ENCODE results near the gene UBE2I.

UBE2I gene

GRCh38 chr16:1330931-1331711, 21.7 kb downstream of the UBE2I start:
- DNase-seq (ENCODE audit: low read depth) = no peak

DNA sequence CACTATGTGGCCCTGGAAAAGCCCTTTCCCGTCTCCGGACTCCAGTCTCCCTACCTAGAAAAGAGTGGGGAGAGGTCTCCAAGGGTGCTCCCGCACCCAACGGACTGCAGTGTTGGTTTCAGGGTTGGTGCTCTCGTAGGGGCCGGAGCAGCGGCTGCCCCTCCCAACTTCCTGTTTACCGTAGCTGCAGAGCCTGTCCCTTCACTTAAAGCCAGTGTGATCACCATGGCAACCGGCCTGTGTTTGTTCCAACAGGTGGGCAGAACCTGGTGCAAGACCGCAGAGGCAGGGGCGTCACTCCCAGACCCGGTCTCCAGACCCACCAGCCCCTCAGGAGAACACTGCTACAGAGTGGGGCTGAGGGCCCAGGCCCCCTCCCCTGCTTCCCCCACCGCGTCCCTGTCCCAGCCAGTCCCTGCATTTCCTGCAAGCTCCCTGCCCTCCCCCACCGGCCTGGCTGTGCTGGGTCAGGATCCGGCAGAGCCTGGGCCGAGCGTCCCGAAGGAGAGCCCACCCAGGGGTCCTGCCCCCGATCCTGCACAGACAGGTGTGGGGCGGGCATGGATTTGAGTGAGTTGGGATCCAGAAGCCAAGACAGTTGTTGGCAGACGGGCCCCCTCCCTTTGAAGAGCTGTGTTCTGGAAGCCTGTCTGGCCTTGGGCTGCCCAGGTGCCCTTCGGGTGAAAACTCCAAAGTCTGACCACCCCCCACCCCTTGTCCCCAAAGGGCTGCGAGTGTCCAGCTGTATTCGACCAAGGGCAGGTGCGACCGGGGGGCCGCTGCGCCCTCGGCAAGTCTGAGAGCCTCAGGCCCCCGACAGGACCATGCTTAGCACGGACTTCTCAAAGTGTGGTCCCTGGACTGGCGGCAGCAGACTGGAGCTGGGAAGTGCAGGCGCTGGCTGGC, 22.5 kb downstream of the UBE2I start:
- DNase-seq (ENCODE audit: low read depth) = no peak

- DNase-seq (ENCODE audit: low read depth) = no peak
Measured at GRCh38 chr16:1332618-1333148, 23.2 kb downstream of the UBE2I start.

- no peak for DNase-seq (ENCODE audit: low read depth)
Measured at GRCh38 chr16:1333149-1333812, 23.8 kb downstream of the UBE2I start, which contains the start of gene BAIAP3. TSS of gene BAIAP3 (plus strand) at chr16:1333645. CDS start at chr16:1338550, 4,905 bp downstream.

- no peak for DNase-seq (ENCODE audit: low read depth)
Measured at GRCh38 chr16:1333854-1334700, 24.6 kb downstream of the UBE2I start.

DNA sequence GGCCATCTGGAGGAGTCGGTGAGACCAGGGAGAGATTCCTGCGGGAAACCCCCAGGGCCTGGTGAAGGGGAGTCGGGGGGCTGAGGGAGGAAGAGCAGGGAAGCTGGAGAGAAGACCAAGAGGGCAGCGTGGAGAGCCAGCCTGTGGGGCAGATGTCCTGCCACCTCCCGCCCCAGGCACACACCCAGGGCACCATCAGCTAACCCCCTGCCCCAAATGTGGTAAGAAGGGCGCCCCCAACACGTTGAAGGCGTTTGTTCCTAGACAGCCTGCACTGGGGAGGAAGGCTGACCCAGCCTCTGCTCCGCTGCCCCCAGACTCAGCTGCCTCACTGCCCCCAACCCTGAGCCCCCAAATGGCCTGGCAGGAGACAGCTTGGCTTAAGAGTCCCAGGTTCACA, 25.3 kb downstream of the UBE2I start:
- no peak for DNase-seq (ENCODE audit: low read depth)

DNA sequence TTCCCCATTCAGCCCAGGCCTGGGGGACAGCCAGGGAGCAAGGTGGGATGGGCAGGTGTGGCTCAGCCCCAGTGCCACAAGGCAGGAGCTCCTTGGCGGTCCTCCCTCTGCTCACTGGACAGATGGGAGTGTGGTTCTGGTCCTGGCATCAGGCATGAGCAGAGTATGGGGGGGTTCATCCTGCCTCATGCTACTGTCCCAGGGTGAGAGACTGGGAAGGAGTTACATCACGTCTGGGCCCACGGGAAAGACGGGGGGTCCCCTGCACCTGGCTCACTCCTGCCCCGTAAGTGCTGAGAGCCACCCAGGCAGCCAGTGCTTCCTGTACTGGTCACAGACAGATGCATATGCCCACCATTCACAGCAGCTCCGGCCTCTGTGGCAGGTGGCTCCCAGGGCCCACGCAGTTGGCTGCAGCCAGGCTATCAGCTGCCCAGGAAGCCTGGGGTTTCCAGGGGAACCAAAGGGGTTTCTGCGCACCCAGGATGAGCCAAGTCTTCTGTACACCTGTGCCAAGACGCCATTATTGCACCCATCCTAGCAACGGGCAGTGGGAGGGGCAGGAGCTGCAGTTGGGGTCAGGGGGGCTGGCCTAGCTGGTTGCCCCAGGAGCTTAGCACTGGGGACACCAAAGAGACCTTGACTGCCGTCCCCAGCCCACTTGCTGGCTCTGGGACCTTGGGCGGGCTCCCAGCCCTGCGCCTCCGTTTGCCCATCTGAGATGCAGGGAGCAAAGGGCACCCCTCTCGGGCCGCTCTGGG, 26.0 kb downstream of the UBE2I start:
- no peak for DNase-seq (ENCODE audit: low read depth)

DNA sequence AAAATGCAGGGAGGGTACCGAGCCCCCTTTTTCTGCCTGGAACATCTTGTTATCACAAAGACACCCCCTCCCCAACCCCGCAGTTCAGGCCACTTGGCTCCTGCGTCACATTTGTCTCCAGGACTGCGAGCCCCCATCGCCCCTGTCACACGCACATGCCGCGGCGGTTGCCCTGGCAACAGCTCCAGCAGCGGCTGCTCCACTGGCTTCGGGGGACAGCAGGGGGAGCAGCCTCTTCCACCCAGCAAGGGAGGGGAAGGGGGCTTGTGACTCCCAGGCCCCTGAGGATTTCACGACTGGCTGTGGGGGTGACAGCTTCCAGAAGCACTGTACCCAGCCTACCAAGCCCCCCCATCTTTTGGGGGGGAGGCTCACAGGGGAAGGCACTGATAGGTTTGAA, 26.6 kb downstream of the UBE2I start:
- DNase-seq (ENCODE audit: low read depth) = no peak

DNA sequence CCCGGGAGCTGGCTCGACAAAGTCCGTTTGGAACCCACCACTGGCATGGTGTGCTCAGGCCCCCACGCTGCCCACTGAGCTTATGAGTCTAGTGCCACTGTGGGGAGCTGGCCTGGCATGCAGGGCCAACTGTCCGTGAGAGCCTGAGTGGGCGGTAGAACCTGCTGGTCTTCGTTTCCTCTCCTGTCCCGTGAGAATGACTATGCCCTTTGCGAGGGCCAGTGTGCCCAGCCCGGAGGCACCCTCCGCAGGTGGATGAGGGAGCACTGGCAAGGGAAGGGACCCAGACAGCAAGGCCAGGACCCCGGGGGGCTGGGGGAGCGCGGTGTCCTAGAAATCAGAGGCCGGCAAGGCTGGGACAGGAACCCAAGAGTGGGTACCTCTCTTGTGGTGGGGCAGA, 27.2 kb downstream of the UBE2I start:
- DNase-seq (ENCODE audit: low read depth) = no peak

GRCh38 chr16:1337486-1337885, 28.1 kb downstream of the UBE2I start:
- no peak for DNase-seq (ENCODE audit: low read depth)

- no peak for DNase-seq (ENCODE audit: low read depth)
Measured at GRCh38 chr16:1338119-1338730, 28.8 kb downstream of the UBE2I start.

DNA sequence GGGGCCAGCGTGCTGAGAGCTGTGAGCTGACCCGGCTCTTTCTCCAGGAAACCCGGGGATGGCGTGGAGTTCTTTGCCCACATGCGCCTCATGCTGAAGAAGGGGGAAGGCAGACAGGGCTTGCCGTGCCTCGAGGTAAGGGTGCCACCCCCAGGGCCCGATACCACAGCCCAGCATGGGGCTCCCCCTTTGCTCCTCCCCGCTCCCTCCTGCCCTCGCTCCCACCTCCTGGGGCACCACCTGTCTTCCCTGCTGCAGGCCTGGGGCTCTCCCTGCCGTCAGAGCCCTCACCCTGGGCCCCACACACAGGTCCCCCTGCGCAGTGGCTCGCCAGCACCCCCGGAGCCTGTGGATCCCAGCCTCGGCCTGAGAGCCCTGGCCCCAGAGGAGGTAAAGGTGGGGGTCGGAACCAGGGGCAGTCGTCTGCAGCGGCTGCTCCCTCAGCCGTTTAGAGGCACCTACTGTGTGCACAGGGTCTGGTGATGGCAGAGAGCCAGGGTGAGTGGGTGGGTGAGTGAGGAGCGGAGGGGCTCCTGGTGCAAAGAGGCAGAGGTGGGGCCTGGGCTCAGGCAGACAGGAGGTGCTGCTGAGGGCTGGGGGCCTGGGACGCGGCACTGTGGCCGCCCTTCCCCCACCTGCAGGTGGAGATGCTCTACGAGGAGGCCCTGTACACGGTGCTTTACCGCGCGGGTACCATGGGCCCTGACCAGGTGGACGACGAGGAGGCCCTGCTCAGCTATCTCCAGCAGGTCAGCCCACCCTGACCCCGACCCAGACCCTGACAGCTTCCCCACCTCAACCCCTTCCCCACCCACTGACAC, 29.6 kb downstream of the UBE2I start:
- DNase-seq (ENCODE audit: low read depth) = no peak

- no peak for DNase-seq (ENCODE audit: low read depth)
Measured at GRCh38 chr16:1340730-1341494, 31.5 kb downstream of the UBE2I start.

- DNase-seq (ENCODE audit: low read depth) = no peak
Measured at GRCh38 chr16:1341495-1342420, 32.3 kb downstream of the UBE2I start.

- DNase-seq (ENCODE audit: low read depth) = peak; percentile 65
Measured at GRCh38 chr16:1342526-1343427, 33.3 kb downstream of the UBE2I start.
